Tongue (tissue), 2 donors: Measurements from ENCODE around the gene CAMKK2. TPM values are rescaled to one million over a fixed set of nuclear protein-coding genes. Genes with fewer than 3 reads are reported as not detected.

ENCODE experiments used
- DNase-seq: peaks from one replicate; pipeline ENCODE4 v3.0.0-alpha.2; 2015
- total RNA-seq: library from RNA; depleted of rRNA; stranded (reverse); fragments of >200 nt; gene quantifications from one replicate; pipeline ENCODE4 v1.2.3, GENCODE V29; 2014

The CAMKK2 gene
- total RNA-seq, 1 donor from 2014 or later: 16.8 TPM

GRCh38 chr12:121191151-121191550 is 105.4 kb downstream of the CAMKK2 start:
- DNase-seq: no peak

GRCh38 chr12:121190523-121191031 is 105.9 kb downstream of the CAMKK2 start:
- DNase-seq: no peak

GRCh38 chr12:121189619-121190155 is 106.8 kb downstream of the CAMKK2 start:
- DNase-seq: no peak

GRCh38 chr12:121189131-121189530 is 107.4 kb downstream of the CAMKK2 start:
- no peak for DNase-seq

- no peak for DNase-seq
These were observed 108.3 kb downstream of the CAMKK2 start for GRCh38 chr12:121188227-121188626.

Other genes starting within 250 kb of the CAMKK2 start
- gene P2RX7, start 163.8 kb downstream of the CAMKK2 start, total RNA-seq: 2.3 TPM
- gene P2RX4, start 86.6 kb downstream of the CAMKK2 start, total RNA-seq: 11.4 TPM
- gene ANAPC5, start 55.7 kb upstream of the CAMKK2 start, total RNA-seq: 198 TPM
- gene RNF34, start 103.4 kb upstream of the CAMKK2 start, total RNA-seq: 51.8 TPM